ENCODE results near the gene TBC1D30.

TBC1D30 gene

GRCh38 chr12:64824130-64824499 lies 332 bp upstream of the TBC1D30 start:
- no peak overlapping the region for H3K27ac ChIP-seq (ENCODE audit: poor library complexity, severe bottlenecking)
- no peak for TF ChIP-seq CTCF (IDR thresholded peaks at IDR 0.05; ENCODE audit: poor library complexity, severe bottlenecking)
- H3K4me1 ChIP-seq (ENCODE audit: insufficient read depth, poor library complexity, severe bottlenecking) = peaks cover 4% of the 10 kb centered on the region
- H3K36me3 ChIP-seq (ENCODE audit: low read depth) = no peaks in the 10 kb centered on the region
- DNase-seq (ENCODE audit: low spot score) = no peak
- no peaks in the 10 kb centered on the region for H3K9me3 ChIP-seq (ENCODE audit: severe bottlenecking)
- ATAC-seq (ENCODE audit: low read depth) = no peak; the same call in 1 of the 3 replicates
- H3K4me3 ChIP-seq (ENCODE audit: severe bottlenecking) = peak overlapping the region; percentile 32
- peaks cover 34% of the 10 kb centered on the region for H3K27me3 ChIP-seq (ENCODE audit: insufficient read depth, poor library complexity, severe bottlenecking)

GRCh38 chr12:64825143-64826021 lies 935 bp downstream of the TBC1D30 start:
- DNase-seq (ENCODE audit: low spot score) (no peak), ATAC-seq (ENCODE audit: low read depth) (peak; percentile 24; the same call in 2 of the 3 replicates)
- no peaks in the 10 kb centered on the region for H3K36me3 ChIP-seq (ENCODE audit: low read depth)
- TF ChIP-seq CTCF (IDR thresholded peaks at IDR 0.05; ENCODE audit: poor library complexity, severe bottlenecking) = no peak
- H3K27me3 ChIP-seq (ENCODE audit: insufficient read depth, poor library complexity, severe bottlenecking) = peaks cover 34% of the 10 kb centered on the region
- peak overlapping the region; percentile 32 for H3K4me3 ChIP-seq (ENCODE audit: severe bottlenecking)
- H3K4me1 ChIP-seq (ENCODE audit: insufficient read depth, poor library complexity, severe bottlenecking) = peaks cover 4% of the 10 kb centered on the region
- no peaks in the 10 kb centered on the region for H3K9me3 ChIP-seq (ENCODE audit: severe bottlenecking)
- no peak overlapping the region for H3K27ac ChIP-seq (ENCODE audit: poor library complexity, severe bottlenecking)

GRCh38 chr12:64826234-64826633 lies 1.8 kb downstream of the TBC1D30 start:
- DNase-seq (ENCODE audit: low spot score) (no peak), ATAC-seq (ENCODE audit: low read depth) (0 out of 3 replicates have a peak, but pooled peaks have one; percentile 17)
- H3K36me3 ChIP-seq (ENCODE audit: low read depth) = no peaks in the 10 kb centered on the region
- no peak overlapping the region for H3K27ac ChIP-seq (ENCODE audit: poor library complexity, severe bottlenecking)
- no peak overlapping the region for H3K4me3 ChIP-seq (ENCODE audit: severe bottlenecking)
- H3K9me3 ChIP-seq (ENCODE audit: severe bottlenecking) = no peaks in the 10 kb centered on the region
- no peak for TF ChIP-seq CTCF (IDR thresholded peaks at IDR 0.05; ENCODE audit: poor library complexity, severe bottlenecking)
- H3K4me1 ChIP-seq (ENCODE audit: insufficient read depth, poor library complexity, severe bottlenecking) = peaks cover 4% of the 10 kb centered on the region
- peaks cover 34% of the 10 kb centered on the region for H3K27me3 ChIP-seq (ENCODE audit: insufficient read depth, poor library complexity, severe bottlenecking)

- ATAC-seq (ENCODE audit: low read depth) = no peak
- Histone ChIP-seq H3K27me3 (ENCODE audit: insufficient read depth, poor library complexity, severe bottlenecking) (peaks cover 30% of the 10 kb centered on the region), H3K9me3 (ENCODE audit: severe bottlenecking) (no peaks in the 10 kb centered on the region), H3K36me3 (ENCODE audit: low read depth) (0 out of 2 replicates have a peak, but pooled peaks cover 3% of the 10 kb centered on the region), H3K4me3 (ENCODE audit: severe bottlenecking) (no peak overlapping the region), H3K4me1 (ENCODE audit: insufficient read depth, poor library complexity, severe bottlenecking) (peaks cover 4% of the 10 kb centered on the region), H3K27ac (ENCODE audit: poor library complexity, severe bottlenecking) (no peak overlapping the region)
- no peak for DNase-seq (ENCODE audit: low spot score)
- no peak for TF ChIP-seq CTCF (IDR thresholded peaks at IDR 0.05; ENCODE audit: poor library complexity, severe bottlenecking)
These were observed 4.3 kb downstream of the TBC1D30 start for GRCh38 chr12:64828713-64829112.

- DNase-seq (ENCODE audit: low spot score) (no peak), ATAC-seq (ENCODE audit: low read depth) (no peak)
These were observed 9.5 kb downstream of the TBC1D30 start for GRCh38 chr12:64833928-64834327.

More at GRCh38 chr12:64833928-64834327, 9.5 kb downstream of the TBC1D30 start:
- no peak overlapping the region for H3K27ac ChIP-seq (ENCODE audit: poor library complexity, severe bottlenecking)
- 0 out of 2 replicates have a peak, but pooled peaks cover 3% of the 10 kb centered on the region for H3K36me3 ChIP-seq (ENCODE audit: low read depth)
- H3K4me1 ChIP-seq (ENCODE audit: insufficient read depth, poor library complexity, severe bottlenecking) = no peaks in the 10 kb centered on the region
- H3K4me3 ChIP-seq (ENCODE audit: severe bottlenecking) = no peak overlapping the region
- no peaks in the 10 kb centered on the region for H3K27me3 ChIP-seq (ENCODE audit: insufficient read depth, poor library complexity, severe bottlenecking)
- H3K9me3 ChIP-seq (ENCODE audit: severe bottlenecking) = no peaks in the 10 kb centered on the region
- no peak for TF ChIP-seq CTCF (IDR thresholded peaks at IDR 0.05; ENCODE audit: poor library complexity, severe bottlenecking)

Data from RWPE2 (cell line).